ENCODE results near the gene PLAAT3. TPM values are rescaled to one million over a fixed set of nuclear protein-coding genes. Genes with fewer than 3 reads are reported as not detected.

PLAAT3 gene
- total and polyA plus RNA-seq, 11 donors = 74.9 to 191 (median 126) TPM

- intact Hi-C loops (cut with DNase I) = loop anchor here in 4 of 10 donors (5.0 to 10.0 kb wide), 4 partner anchors 35 to 77 kb away; partner anchors contain the start of gene PLAAT4 (in 2 of the 4)
- Histone ChIP-seq H3K4me3 (peak overlapping the region in 4 of 12 donors; percentile 1 to 98 (median 92)), H3K4me1 (peaks cover 10 to 56% (median 41%) of the 10 kb centered on the region in 12 donors), H3K9me3 (no peaks in the 10 kb centered on the region), H3K27ac (peak overlapping the region in 10 of 12 donors; percentile 25 to 95 (median 89)), H3K36me3 (no peaks in the 10 kb centered on the region), H3K27me3 (no peaks in the 10 kb centered on the region)
- TF ChIP-seq CTCF (IDR thresholded peaks at IDR 0.05) (no peak), POLR2A (IDR thresholded peaks at IDR 0.05) (no peak)
- no peak for ATAC-seq
- DNase-seq = no peak
Measured at GRCh38 chr11:63612181-63612580, 2.1 kb downstream of the PLAAT3 start.

- WGBS, 4 donors = 50 to 73% (median 60%) methylated on average over 1 of the region's 1 CpG
- H3K27ac ChIP-seq = peak overlapping the region in 10 of 12 donors; percentile 52 to 92 (median 79)
- peak overlapping the region in 5 of 12 donors; percentile 2 to 29 (median 11) for H3K4me3 ChIP-seq
Measured at GRCh38 chr11:63611395-63611747, 2.9 kb downstream of the PLAAT3 start.

GRCh38 chr11:63610604-63611394, 3.4 kb downstream of the PLAAT3 start:
- peak overlapping the region in 11 of 12 donors; percentile 52 to 92 (median 77) for H3K27ac ChIP-seq
- H3K36me3 ChIP-seq = no peaks in the 10 kb centered on the region
- H3K4me3 ChIP-seq = peak overlapping the region in 7 of 12 donors; percentile 1 to 29 (median 10)
- DNase-seq (peak in 2 of 5 donors; percentile 28 to 39), ATAC-seq (peak in 1 of 4 donors; percentile 27)
- H3K4me1 ChIP-seq = peaks cover 10 to 56% (median 41%) of the 10 kb centered on the region in 12 donors
- H3K27me3 ChIP-seq = no peaks in the 10 kb centered on the region
- intact Hi-C loops (cut with DNase I) = loop anchor here in 4 of 10 donors (2.0 to 10.0 kb wide), 6 partner anchors 33 to 76 kb away; partner anchors contain the start of gene PLAAT4 (in 3 of the 4)
- peak in 1 of 12 donors; percentile 15 for TF ChIP-seq CTCF (IDR thresholded peaks at IDR 0.05)
- TF ChIP-seq POLR2A (IDR thresholded peaks at IDR 0.05) = no peak
- H3K9me3 ChIP-seq = no peaks in the 10 kb centered on the region
- 35 to 62% (median 53%) methylated on average over 14 of the region's 14 CpGs for WGBS, 4 donors

More at GRCh38 chr11:63611395-63611747, 2.9 kb downstream of the PLAAT3 start:
- intact Hi-C loops (cut with DNase I) = loop anchor here in 4 of 10 donors (2.0 to 10.0 kb wide), 6 partner anchors 34 to 77 kb away; partner anchors contain the start of gene PLAAT4 (in 3 of the 4)
- no peaks in the 10 kb centered on the region for H3K9me3 ChIP-seq
- H3K36me3 ChIP-seq = no peaks in the 10 kb centered on the region
- ATAC-seq (no peak), DNase-seq (no peak)
- no peak for TF ChIP-seq CTCF (IDR thresholded peaks at IDR 0.05)
- no peak for TF ChIP-seq POLR2A (IDR thresholded peaks at IDR 0.05)
- H3K27me3 ChIP-seq = no peaks in the 10 kb centered on the region
- peaks cover 10 to 56% (median 41%) of the 10 kb centered on the region in 12 donors for H3K4me1 ChIP-seq

GRCh38 chr11:63609971-63610580, 4.2 kb downstream of the PLAAT3 start:
- Histone ChIP-seq H3K27me3 (no peaks in the 10 kb centered on the region), H3K4me3 (peak overlapping the region in 1 of 12 donors; percentile 11), H3K36me3 (peaks cover 0 to 3% (median 0%) of the 10 kb centered on the region in 9 donors), H3K9me3 (no peaks in the 10 kb centered on the region), H3K4me1 (peaks cover 10 to 56% (median 41%) of the 10 kb centered on the region in 12 donors), H3K27ac (peak overlapping the region; percentile 37 to 92 (median 77))
- intact Hi-C loops (cut with DNase I) = loop anchor here in 4 of 10 donors (2.0 to 10.0 kb wide), 6 partner anchors 33 to 75 kb away; partner anchors contain the start of gene PLAAT4 (in 3 of the 4)
- TF ChIP-seq POLR2A (IDR thresholded peaks at IDR 0.05) = no peak
- TF ChIP-seq CTCF (IDR thresholded peaks at IDR 0.05) = no peak
- ATAC-seq = no peak
- no peak for DNase-seq
- 79 to 91% (median 85%) methylated on average over 14 of the region's 14 CpGs for WGBS, 4 donors

Data from heart left ventricle (tissue), 16 donors.